Subcutaneous adipose tissue (tissue), 4 donors: ENCODE results near the gene ANK2. TPM values are rescaled to one million over a fixed set of nuclear protein-coding genes. Genes with fewer than 3 reads are reported as not detected.

Experiments used
- CTCF ChIP-seq: fragments of 450-650 bp; IDR thresholded peaks from one replicate; pipeline ENCODE4 v1.5.1; 2016; ENCODE audit warnings: low read depth, mild to moderate bottlenecking, control low read depth, antibody characterized with exemption, moderate library complexity
- total RNA-seq, 4 donors: library from RNA; depleted of rRNA; stranded (reverse); fragments of >200 nt; gene quantifications; one replicate each; pipeline ENCODE4 v1.1.0, GENCODE V29; 2016

ANK2 gene
- total RNA-seq, 4 donors from 2014 or later: 49.4 to 119 (median 72.9) TPM

GRCh38 chr4:113050837-113051236 is 1.4 kb downstream of the ANK2 start:
- no peak for TF ChIP-seq CTCF

- no peak for TF ChIP-seq CTCF
Observed at GRCh38 chr4:113051361-113051760, 1.9 kb downstream of the ANK2 start.

GRCh38 chr4:113052379-113052951 is 3.0 kb downstream of the ANK2 start:
- TF ChIP-seq CTCF: no peak

GRCh38 chr4:113053883-113054282 is 4.4 kb downstream of the ANK2 start:
- TF ChIP-seq CTCF: no peak

- no peak for TF ChIP-seq CTCF
Observed at GRCh38 chr4:113056318-113056717, 6.9 kb downstream of the ANK2 start.

GRCh38 chr4:113057891-113058290 is 8.4 kb downstream of the ANK2 start:
- TF ChIP-seq CTCF: no peak

- TF ChIP-seq CTCF: no peak
Observed at GRCh38 chr4:113059449-113060182, 10.2 kb downstream of the ANK2 start.
